ENCODE measurements around the gene CALN1.

Gene CALN1

GRCh38 chr7:71776726-71777125 is 635.4 kb downstream of the CALN1 start:
- no peak for TF ChIP-seq CTCF (conservative IDR thresholded peaks at IDR 0.05; ENCODE audit: control insufficient read depth, insufficient read depth, low read depth, low read length)
- no peak for DNase-seq (ENCODE audit: low read depth)
- H3K4me3 ChIP-seq (ENCODE audit: control insufficient read depth, low read depth, low read length): no peak overlapping the region

GRCh38 chr7:71775648-71776047 is 636.5 kb downstream of the CALN1 start:
- DNase-seq (ENCODE audit: low read depth): peak; percentile 42
- H3K4me3 ChIP-seq (ENCODE audit: control insufficient read depth, low read depth, low read length): no peak overlapping the region
- no peak for TF ChIP-seq CTCF (conservative IDR thresholded peaks at IDR 0.05; ENCODE audit: control insufficient read depth, insufficient read depth, low read depth, low read length)

- no peak overlapping the region for H3K4me3 ChIP-seq (ENCODE audit: control insufficient read depth, low read depth, low read length)
- no peak for TF ChIP-seq CTCF (conservative IDR thresholded peaks at IDR 0.05; ENCODE audit: control insufficient read depth, insufficient read depth, low read depth, low read length)
- no peak for DNase-seq (ENCODE audit: low read depth)
These were observed 639.4 kb downstream of the CALN1 start for GRCh38 chr7:71772779-71773178.

- no peak for DNase-seq (ENCODE audit: low read depth)
- no peak for TF ChIP-seq CTCF (conservative IDR thresholded peaks at IDR 0.05; ENCODE audit: control insufficient read depth, insufficient read depth, low read depth, low read length)
These were observed 641.8 kb downstream of the CALN1 start for GRCh38 chr7:71770269-71770907.

GRCh38 chr7:71769326-71769725 is 642.8 kb downstream of the CALN1 start:
- DNase-seq (ENCODE audit: low read depth): no peak
- H3K4me3 ChIP-seq (ENCODE audit: control insufficient read depth, low read depth, low read length): no peak overlapping the region
- TF ChIP-seq CTCF (conservative IDR thresholded peaks at IDR 0.05; ENCODE audit: control insufficient read depth, insufficient read depth, low read depth, low read length): no peak

More at GRCh38 chr7:71770269-71770907, 641.8 kb downstream of the CALN1 start:
- H3K4me3 ChIP-seq (ENCODE audit: control insufficient read depth, low read depth, low read length): no peak overlapping the region

GRCh38 chr7:71768450-71768849 is 643.7 kb downstream of the CALN1 start:
- TF ChIP-seq CTCF (conservative IDR thresholded peaks at IDR 0.05; ENCODE audit: control insufficient read depth, insufficient read depth, low read depth, low read length): no peak
- DNase-seq (ENCODE audit: low read depth): no peak
- H3K4me3 ChIP-seq (ENCODE audit: control insufficient read depth, low read depth, low read length): no peak overlapping the region

- no peak for TF ChIP-seq CTCF (conservative IDR thresholded peaks at IDR 0.05; ENCODE audit: control insufficient read depth, insufficient read depth, low read depth, low read length)
- DNase-seq (ENCODE audit: low read depth): no peak
- no peak overlapping the region for H3K4me3 ChIP-seq (ENCODE audit: control insufficient read depth, low read depth, low read length)
These were observed 646.1 kb downstream of the CALN1 start for GRCh38 chr7:71766016-71766415.
